HepG2 (cell line): ENCODE measurements around the gene STOML2. TPM values are rescaled to one million over a fixed set of nuclear protein-coding genes. Genes with fewer than 3 reads are reported as not detected.

Source experiments
- ASH2L ChIP-seq: fragments of 300-600, 200-600 bp; sonication (generic); IDR thresholded peaks from 2 replicates; pipeline ENCODE4 v1.7.0; 2017; ENCODE audit warnings: low read depth, mild to moderate bottlenecking, moderate library complexity, mixed read lengths, low read length; ENCODE audit not compliant: insufficient read length
- ELF1 ChIP-seq: sonication (generic); formaldehyde crosslinking; IDR thresholded peaks from 2 replicates; pipeline ENCODE4 v1.4.0; 2020; ENCODE audit warnings: missing genetic modification reagents
- FOXA3 ChIP-seq: IDR thresholded peaks from 2 replicates; pipeline ENCODE4 v1.6.1; 2016; ENCODE audit warnings: missing genetic modification reagents, missing compliant biosample characterization
- HCFC1 ChIP-seq: fragments of 150-350 bp; IDR thresholded peaks from 2 replicates; pipeline ENCODE4 v1.6.1; 2014; ENCODE audit warnings: low read depth, low read length
- HNRNPUL1 ChIP-seq: fragments of 200-400 bp; formaldehyde crosslinking; IDR thresholded peaks from 2 replicates; pipeline ENCODE4 v1.6.1; 2017; ENCODE audit warnings: low read depth, mild to moderate bottlenecking, low read length, moderate library complexity
- HOXA5 ChIP-seq: sonication (generic); formaldehyde crosslinking; IDR thresholded peaks from 2 replicates; pipeline ENCODE4 v1.4.0; 2020; ENCODE audit warnings: missing genetic modification reagents
- HOXA9 ChIP-seq: sonication (generic); formaldehyde crosslinking; IDR thresholded peaks from 2 replicates; pipeline ENCODE4 v1.8.1; 2022; ENCODE audit warnings: missing genetic modification reagents, mild to moderate bottlenecking, moderate library complexity, borderline replicate concordance
- MBNL3 ChIP-seq: fragments of 250-450 bp; sonication (Bioruptor Pico); conservative IDR thresholded peaks from 2 replicates; pipeline ENCODE4 v1.8.0; 2022; ENCODE audit warnings: mild to moderate bottlenecking, inconsistent platforms
- NCOR1 ChIP-seq: fragments of 200-600 bp; sonication (generic); IDR thresholded peaks from 2 replicates; pipeline ENCODE4 v1.7.0; 2017; ENCODE audit warnings: antibody characterized with exemption, low read length, borderline replicate concordance
- POGZ ChIP-seq: sonication (generic); formaldehyde crosslinking; IDR thresholded peaks from 2 replicates; pipeline ENCODE4 v1.4.0; 2020; ENCODE audit warnings: mild to moderate bottlenecking, missing genetic modification reagents
- RAD21 ChIP-seq: fragments of 450-650 bp; formaldehyde crosslinking; IDR thresholded peaks from 2 replicates; pipeline ENCODE4 v1.5.0; 2020; ENCODE audit warnings: mild to moderate bottlenecking
- REL ChIP-seq: sonication (generic); formaldehyde crosslinking; conservative IDR thresholded peaks from 2 replicates; pipeline ENCODE4 v1.8.0; 2022; ENCODE audit warnings: mild to moderate bottlenecking, missing genetic modification reagents, moderate library complexity
- SMAD9 ChIP-seq: sonication (generic); formaldehyde crosslinking; IDR thresholded peaks from 2 replicates; pipeline ENCODE4 v1.5.1; 2020; ENCODE audit warnings: mild to moderate bottlenecking, missing genetic modification reagents
- U2AF2 ChIP-seq: fragments of 200-400 bp; formaldehyde crosslinking; IDR thresholded peaks from 2 replicates; pipeline ENCODE4 v1.6.1; 2017; ENCODE audit warnings: low read depth, mild to moderate bottlenecking, low read length
- ZNF24 ChIP-seq: fragments of 450-650 bp; IDR thresholded peaks from 2 replicates; pipeline ENCODE4 v1.6.1; 2017; ENCODE audit warnings: antibody characterized with exemption, mild to moderate bottlenecking
- ZNF484 ChIP-seq: sonication (generic); formaldehyde crosslinking; IDR thresholded peaks from 2 replicates; pipeline ENCODE4 v1.5.1; 2020; ENCODE audit warnings: mild to moderate bottlenecking, low read depth, missing genetic modification reagents, borderline replicate concordance
- ZNF557 ChIP-seq: sonication (generic); formaldehyde crosslinking; IDR thresholded peaks from 2 replicates; pipeline ENCODE4 v1.4.0; 2020; ENCODE audit warnings: missing genetic modification reagents
- ZNF572 ChIP-seq: sonication (generic); formaldehyde crosslinking; IDR thresholded peaks from 2 replicates; pipeline ENCODE4 v1.5.1; 2020; ENCODE audit warnings: mild to moderate bottlenecking, missing genetic modification reagents
- ZNF577 ChIP-seq: sonication (generic); formaldehyde crosslinking; IDR thresholded peaks from 2 replicates; pipeline ENCODE4 v1.4.0; 2020; ENCODE audit warnings: mild to moderate bottlenecking, low read depth, missing genetic modification reagents, borderline replicate concordance
- ZSCAN31 ChIP-seq: sonication (generic); formaldehyde crosslinking; IDR thresholded peaks from 2 replicates; pipeline ENCODE4 v1.5.0; 2020; ENCODE audit warnings: low read depth, mild to moderate bottlenecking, missing genetic modification reagents
- polyA plus RNA-seq, 8 experiments: library from polyadenylated mRNA; depleted of rRNA in 3 of 8; stranded (reverse) in 7 of 8; unstranded in 1 of 8; fragments of >200 nt; fragmentation: Illumina TruSeq in 4 of 8; extraction: Trizol in 4 of 8; gene quantifications; 2 replicates each; pipeline versions ENCODE4 v1.2.1 to v1.2.3, GENCODE V29; 2011 to 2016; ENCODE audit warnings: low read depth in 4 of 8, missing spikeins in 1 of 8, mixed read lengths in 1 of 8; ENCODE audit not compliant: insufficient read depth in 1 of 8
- total RNA-seq, 5 experiments: library from RNA; depleted of rRNA; stranded (reverse); fragments of >200 nt; fragmentation: Illumina TruSeq; extraction: Trizol; gene quantifications; 2 replicates each; pipeline ENCODE4 v1.2.3, GENCODE V29; 2016; ENCODE audit warnings: low read depth in 1 of 5
- TF ChIP-seq, protein P1 (sequence below): sonication (generic); formaldehyde crosslinking; IDR thresholded peaks from 2 replicates; pipeline ENCODE4 v1.4.0; 2020; ENCODE audit warnings: missing genetic modification reagents, borderline replicate concordance
- TF ChIP-seq, protein P2 (sequence below): sonication (generic); formaldehyde crosslinking; IDR thresholded peaks from 2 replicates; pipeline ENCODE4 v1.5.1; 2020; ENCODE audit warnings: missing genetic modification reagents, mild to moderate bottlenecking, borderline replicate concordance
- TF ChIP-seq, protein P3 (sequence below): sonication (generic); formaldehyde crosslinking; IDR thresholded peaks from 2 replicates; pipeline ENCODE4 v1.8.1; 2023; ENCODE audit warnings: mild to moderate bottlenecking, missing genetic modification reagents, borderline replicate concordance
- TF ChIP-seq, protein P4 (sequence below): sonication (generic); formaldehyde crosslinking; IDR thresholded peaks from 2 replicates; pipeline ENCODE4 v1.5.1; 2020; ENCODE audit warnings: missing genetic modification reagents, mild to moderate bottlenecking, borderline replicate concordance

STOML2 gene
- total and polyA plus RNA-seq, 2 of the 13 experiments (the other 11 are each of a cell fraction or from before 2014, with no cell fraction given): 245 to 250 TPM

DNA sequence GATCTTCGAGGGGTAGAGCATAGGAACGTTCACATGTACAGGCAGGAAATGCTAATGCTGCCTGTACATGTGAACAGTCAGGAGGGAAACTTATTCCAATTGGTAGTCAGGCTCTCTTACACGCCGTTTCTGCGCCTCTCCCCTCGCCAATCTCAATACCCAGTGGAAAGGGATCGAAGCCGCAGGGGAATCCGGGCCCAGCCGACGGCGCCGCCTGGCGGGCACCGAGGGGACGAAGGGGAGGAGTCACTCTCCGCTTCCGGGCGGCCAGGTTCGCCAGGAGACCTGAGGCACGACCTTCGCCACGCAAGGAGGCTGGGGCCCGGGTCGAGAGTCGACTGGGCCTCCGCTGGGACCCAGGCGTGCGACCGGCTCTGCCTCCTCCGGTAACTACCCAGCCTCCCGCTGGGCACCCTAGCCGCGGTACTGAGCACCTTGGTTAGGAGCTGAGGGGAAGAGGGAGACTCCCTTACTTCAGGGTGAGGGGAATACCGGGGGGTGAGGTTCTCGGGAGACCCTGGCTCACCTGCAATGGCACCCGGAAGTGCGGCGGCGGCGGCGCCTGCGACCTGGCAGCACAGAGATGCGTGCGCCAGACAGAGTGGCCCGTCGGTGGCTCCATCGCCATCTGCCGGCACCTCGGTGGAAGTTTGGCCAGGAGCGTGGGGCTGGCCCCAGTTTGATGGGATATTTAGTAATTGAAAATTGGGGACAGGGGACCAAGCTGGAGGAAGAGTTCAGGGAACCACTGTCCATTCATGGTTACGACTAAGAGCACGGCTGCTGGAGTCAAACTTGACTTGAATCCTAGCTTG is 6.7 kb downstream of the STOML2 start, which contains the start of gene PIGO (continued):
- TF ChIP-seq, protein P1, sequence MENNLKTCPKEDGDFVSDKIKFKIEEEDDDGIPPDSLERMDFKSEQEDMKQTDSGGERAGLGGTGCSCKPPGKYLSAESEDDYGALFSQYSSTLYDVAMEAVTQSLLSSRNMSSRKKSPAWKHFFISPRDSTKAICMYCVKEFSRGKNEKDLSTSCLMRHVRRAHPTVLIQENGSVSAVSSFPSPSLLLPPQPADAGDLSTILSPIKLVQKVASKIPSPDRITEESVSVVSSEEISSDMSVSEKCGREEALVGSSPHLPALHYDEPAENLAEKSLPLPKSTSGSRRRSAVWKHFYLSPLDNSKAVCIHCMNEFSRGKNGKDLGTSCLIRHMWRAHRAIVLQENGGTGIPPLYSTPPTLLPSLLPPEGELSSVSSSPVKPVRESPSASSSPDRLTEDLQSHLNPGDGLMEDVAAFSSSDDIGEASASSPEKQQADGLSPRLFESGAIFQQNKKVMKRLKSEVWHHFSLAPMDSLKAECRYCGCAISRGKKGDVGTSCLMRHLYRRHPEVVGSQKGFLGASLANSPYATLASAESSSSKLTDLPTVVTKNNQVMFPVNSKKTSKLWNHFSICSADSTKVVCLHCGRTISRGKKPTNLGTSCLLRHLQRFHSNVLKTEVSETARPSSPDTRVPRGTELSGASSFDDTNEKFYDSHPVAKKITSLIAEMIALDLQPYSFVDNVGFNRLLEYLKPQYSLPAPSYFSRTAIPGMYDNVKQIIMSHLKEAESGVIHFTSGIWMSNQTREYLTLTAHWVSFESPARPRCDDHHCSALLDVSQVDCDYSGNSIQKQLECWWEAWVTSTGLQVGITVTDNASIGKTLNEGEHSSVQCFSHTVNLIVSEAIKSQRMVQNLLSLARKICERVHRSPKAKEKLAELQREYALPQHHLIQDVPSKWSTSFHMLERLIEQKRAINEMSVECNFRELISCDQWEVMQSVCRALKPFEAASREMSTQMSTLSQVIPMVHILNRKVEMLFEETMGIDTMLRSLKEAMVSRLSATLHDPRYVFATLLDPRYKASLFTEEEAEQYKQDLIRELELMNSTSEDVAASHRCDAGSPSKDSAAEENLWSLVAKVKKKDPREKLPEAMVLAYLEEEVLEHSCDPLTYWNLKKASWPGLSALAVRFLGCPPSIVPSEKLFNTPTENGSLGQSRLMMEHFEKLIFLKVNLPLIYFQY (CRISPR knock-in tag): peak; percentile 84
- TF ChIP-seq HOXA5 (CRISPR knock-in tag): peak; percentile 80; the same call in 1 of the 2 replicates
- no peak for TF ChIP-seq MBNL3 (CRISPR knock-in tag)
- TF ChIP-seq HCFC1: peak; percentile 40; the same call in 1 of the 2 replicates
- peak; percentile 99 for TF ChIP-seq ELF1
- no peak for TF ChIP-seq ZNF484 (CRISPR knock-in tag)
- peak; percentile 81 for TF ChIP-seq RAD21 (CRISPR knock-in tag)
- TF ChIP-seq, protein P2, sequence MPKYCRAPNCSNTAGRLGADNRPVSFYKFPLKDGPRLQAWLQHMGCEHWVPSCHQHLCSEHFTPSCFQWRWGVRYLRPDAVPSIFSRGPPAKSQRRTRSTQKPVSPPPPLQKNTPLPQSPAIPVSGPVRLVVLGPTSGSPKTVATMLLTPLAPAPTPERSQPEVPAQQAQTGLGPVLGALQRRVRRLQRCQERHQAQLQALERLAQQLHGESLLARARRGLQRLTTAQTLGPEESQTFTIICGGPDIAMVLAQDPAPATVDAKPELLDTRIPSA (CRISPR knock-in tag): no peak; the same call in 1 of the 2 replicates
- TF ChIP-seq ZNF24: no peak
- no peak for TF ChIP-seq SMAD9 (CRISPR knock-in tag)
- no peak for TF ChIP-seq HOXA9
- TF ChIP-seq FOXA3 (CRISPR knock-in tag): peak; percentile 38
- TF ChIP-seq, protein P3, sequence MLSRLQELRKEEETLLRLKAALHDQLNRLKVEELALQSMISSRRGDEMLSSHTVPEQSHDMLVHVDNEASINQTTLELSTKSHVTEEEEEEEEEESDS (CRISPR knock-in tag): no peak; the same call in 1 of the 2 replicates
- TF ChIP-seq ASH2L: peak; percentile 97
- TF ChIP-seq ZNF557 (CRISPR knock-in tag): no peak
- peak; percentile 86 for TF ChIP-seq POGZ (CRISPR knock-in tag)
- peak; percentile 81; the same call in 1 of the 2 replicates for TF ChIP-seq ZNF577 (CRISPR knock-in tag)
- TF ChIP-seq, protein P4, sequence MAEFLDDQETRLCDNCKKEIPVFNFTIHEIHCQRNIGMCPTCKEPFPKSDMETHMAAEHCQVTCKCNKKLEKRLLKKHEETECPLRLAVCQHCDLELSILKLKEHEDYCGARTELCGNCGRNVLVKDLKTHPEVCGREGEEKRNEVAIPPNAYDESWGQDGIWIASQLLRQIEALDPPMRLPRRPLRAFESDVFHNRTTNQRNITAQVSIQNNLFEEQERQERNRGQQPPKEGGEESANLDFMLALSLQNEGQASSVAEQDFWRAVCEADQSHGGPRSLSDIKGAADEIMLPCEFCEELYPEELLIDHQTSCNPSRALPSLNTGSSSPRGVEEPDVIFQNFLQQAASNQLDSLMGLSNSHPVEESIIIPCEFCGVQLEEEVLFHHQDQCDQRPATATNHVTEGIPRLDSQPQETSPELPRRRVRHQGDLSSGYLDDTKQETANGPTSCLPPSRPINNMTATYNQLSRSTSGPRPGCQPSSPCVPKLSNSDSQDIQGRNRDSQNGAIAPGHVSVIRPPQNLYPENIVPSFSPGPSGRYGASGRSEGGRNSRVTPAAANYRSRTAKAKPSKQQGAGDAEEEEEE (CRISPR knock-in tag): no peak
- TF ChIP-seq ZSCAN31 (CRISPR knock-in tag): peak; percentile 97
- TF ChIP-seq U2AF2: no peak
- TF ChIP-seq REL (CRISPR knock-in tag): 0 out of 2 replicates have a peak, but pooled peaks have one; percentile 34
- peak; percentile 58; the same call in 1 of the 2 replicates for TF ChIP-seq NCOR1
- no peak for TF ChIP-seq HNRNPUL1
- TF ChIP-seq ZNF572 (CRISPR knock-in tag): no peak
